ENCODE measurements around the gene MDK. TPM values are rescaled to one million over a fixed set of nuclear protein-coding genes. Genes with fewer than 3 reads are reported as not detected.

The MDK gene

DNA sequence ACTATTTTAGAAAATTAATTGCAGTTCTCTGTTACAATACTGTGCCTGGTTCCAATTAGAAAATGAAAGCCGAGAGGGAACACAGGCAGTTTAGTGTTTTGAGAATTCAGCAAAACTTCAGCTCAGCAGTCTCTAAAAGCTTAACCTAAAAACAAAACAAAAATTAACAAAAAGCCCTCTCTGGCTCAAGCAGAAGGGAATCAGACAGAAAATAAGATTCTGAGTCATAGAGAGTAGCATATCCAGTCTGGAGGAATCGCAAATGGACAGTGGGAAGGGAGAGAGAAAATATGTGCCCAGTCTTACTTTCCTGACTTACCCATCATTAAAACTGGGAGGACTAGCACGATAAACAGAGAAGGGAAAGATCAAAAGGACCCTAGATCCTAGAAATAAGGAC lies 48.2 kb downstream of the MDK start:
- no peak overlapping the region for H3K27ac ChIP-seq (replicated peaks)
- TF ChIP-seq, protein P1, sequence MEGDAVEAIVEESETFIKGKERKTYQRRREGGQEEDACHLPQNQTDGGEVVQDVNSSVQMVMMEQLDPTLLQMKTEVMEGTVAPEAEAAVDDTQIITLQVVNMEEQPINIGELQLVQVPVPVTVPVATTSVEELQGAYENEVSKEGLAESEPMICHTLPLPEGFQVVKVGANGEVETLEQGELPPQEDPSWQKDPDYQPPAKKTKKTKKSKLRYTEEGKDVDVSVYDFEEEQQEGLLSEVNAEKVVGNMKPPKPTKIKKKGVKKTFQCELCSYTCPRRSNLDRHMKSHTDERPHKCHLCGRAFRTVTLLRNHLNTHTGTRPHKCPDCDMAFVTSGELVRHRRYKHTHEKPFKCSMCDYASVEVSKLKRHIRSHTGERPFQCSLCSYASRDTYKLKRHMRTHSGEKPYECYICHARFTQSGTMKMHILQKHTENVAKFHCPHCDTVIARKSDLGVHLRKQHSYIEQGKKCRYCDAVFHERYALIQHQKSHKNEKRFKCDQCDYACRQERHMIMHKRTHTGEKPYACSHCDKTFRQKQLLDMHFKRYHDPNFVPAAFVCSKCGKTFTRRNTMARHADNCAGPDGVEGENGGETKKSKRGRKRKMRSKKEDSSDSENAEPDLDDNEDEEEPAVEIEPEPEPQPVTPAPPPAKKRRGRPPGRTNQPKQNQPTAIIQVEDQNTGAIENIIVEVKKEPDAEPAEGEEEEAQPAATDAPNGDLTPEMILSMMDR (IDR thresholded peaks at IDR 0.05; ENCODE audit: insufficient read depth, low read length): no peak
- TF ChIP-seq POLR2AphosphoS5 (IDR thresholded peaks at IDR 0.05; ENCODE audit: low read depth) (no peak), SPI1 (IDR thresholded peaks at IDR 0.05; ENCODE audit: borderline replicate concordance, low read depth) (no peak), REST (IDR thresholded peaks at IDR 0.05; ENCODE audit: insufficient replicate concordance, low read depth) (no peak), GABPA (IDR thresholded peaks at IDR 0.05; ENCODE audit: low read depth) (no peak)
- no peaks in the 10 kb centered on the region for H3K27me3 ChIP-seq (ENCODE audit: insufficient read depth, poor library complexity, severe bottlenecking)
- no peak overlapping the region for H3K4me3 ChIP-seq (replicated peaks; ENCODE audit: insufficient read depth, low read length)
- DNase-seq (ENCODE audit: low read depth in 1 of 2, low spot score in 1 of 2): no peak

DNA sequence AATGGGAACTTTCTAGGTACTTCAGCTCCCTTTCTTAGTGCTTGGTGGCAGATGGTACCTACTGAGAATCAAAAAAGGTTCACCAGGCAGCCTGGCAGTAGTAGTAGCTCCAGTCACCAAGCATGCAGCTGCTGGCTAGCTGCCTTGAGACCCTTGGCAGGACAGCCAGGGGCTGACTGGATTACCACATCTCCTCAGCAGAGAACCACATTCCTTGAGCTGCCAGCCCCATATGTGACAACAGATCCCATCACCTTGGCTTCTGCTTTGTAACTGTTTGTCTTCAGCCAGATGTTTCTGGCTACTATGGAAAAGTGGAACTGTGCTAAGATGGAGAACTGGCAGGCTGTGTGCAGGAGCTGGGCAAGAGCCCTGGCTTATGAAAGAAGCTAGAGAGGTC lies 49.7 kb downstream of the MDK start:
- TF ChIP-seq, protein P1 (IDR thresholded peaks at IDR 0.05; ENCODE audit: insufficient read depth, low read length): no peak
- no peaks in the 10 kb centered on the region for H3K27me3 ChIP-seq (ENCODE audit: insufficient read depth, poor library complexity, severe bottlenecking)
- no peak overlapping the region for H3K27ac ChIP-seq (replicated peaks)
- DNase-seq (ENCODE audit: low read depth in 1 of 2, low spot score in 1 of 2): no peak
- H3K4me3 ChIP-seq (replicated peaks; ENCODE audit: insufficient read depth, low read length): no peak overlapping the region

Small RNA genes lying within 50 kb of the gene (microRNA-seq; reads per million reads assigned to microRNA genes)
- not detected for gene MIR4688

Measured in HL-60 (cell line).